ENCODE measurements around the gene WFDC2.

Gene WFDC2

GRCh38 chr20:45452772-45453691 is 16.5 kb upstream of the WFDC2 start:
- no peak for TF ChIP-seq ZFX (IDR thresholded peaks at IDR 0.05)
- TF ChIP-seq, protein P1, sequence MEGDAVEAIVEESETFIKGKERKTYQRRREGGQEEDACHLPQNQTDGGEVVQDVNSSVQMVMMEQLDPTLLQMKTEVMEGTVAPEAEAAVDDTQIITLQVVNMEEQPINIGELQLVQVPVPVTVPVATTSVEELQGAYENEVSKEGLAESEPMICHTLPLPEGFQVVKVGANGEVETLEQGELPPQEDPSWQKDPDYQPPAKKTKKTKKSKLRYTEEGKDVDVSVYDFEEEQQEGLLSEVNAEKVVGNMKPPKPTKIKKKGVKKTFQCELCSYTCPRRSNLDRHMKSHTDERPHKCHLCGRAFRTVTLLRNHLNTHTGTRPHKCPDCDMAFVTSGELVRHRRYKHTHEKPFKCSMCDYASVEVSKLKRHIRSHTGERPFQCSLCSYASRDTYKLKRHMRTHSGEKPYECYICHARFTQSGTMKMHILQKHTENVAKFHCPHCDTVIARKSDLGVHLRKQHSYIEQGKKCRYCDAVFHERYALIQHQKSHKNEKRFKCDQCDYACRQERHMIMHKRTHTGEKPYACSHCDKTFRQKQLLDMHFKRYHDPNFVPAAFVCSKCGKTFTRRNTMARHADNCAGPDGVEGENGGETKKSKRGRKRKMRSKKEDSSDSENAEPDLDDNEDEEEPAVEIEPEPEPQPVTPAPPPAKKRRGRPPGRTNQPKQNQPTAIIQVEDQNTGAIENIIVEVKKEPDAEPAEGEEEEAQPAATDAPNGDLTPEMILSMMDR (conservative IDR thresholded peaks at IDR 0.05) = no peak
- H3K27ac ChIP-seq = no peak overlapping the region

DNA sequence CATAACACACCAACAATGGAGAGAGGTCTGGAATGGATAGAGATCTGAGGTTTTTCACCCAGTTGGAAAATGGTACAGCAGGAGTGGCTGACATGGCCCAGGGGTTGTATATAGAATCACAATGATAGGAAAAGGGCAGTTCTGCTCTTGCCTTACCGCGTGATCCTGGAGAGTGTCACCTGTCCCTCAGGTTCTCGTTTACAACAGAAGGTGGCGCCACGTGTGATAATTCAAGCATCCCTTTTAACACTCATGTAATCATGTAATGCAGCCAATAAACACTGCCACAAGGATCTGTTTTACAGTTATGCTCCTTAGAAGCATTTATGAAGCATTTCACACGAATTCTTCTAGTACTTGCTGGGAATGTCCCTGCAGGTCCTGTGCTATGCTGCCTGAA is 12.9 kb upstream of the WFDC2 start:
- no peak for TF ChIP-seq ZFX (IDR thresholded peaks at IDR 0.05)
- TF ChIP-seq, protein P1 (conservative IDR thresholded peaks at IDR 0.05) = peak; percentile 76
- H3K27ac ChIP-seq = no peak overlapping the region

DNA sequence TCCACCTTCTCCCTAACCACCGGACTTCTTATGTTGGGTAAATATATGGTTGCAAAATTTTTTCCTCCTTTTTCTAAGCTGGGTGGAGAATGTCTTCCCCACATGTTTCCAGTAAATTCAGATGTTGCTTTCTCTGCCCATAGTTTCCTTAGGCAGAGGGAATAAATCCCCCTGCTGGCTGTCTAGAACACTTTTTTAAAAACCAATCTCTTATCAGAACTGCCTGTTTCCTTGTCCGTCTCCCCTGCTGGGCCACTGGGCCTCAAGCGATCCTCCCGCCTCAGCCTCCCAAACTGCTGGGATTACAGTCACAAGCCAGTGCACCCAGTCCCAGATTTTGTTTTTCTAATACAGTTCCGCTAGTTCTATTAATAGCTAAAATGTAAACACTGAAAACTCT is 9.9 kb upstream of the WFDC2 start:
- no peak overlapping the region for H3K27ac ChIP-seq

GRCh38 chr20:45461225-45461624 is 8.3 kb upstream of the WFDC2 start:
- no peak for TF ChIP-seq ZFX (IDR thresholded peaks at IDR 0.05)
- TF ChIP-seq, protein P1 (conservative IDR thresholded peaks at IDR 0.05) = no peak
- no peak overlapping the region for H3K27ac ChIP-seq

More for the DNA sequence above, 9.9 kb upstream of the WFDC2 start:
- TF ChIP-seq ZFX (IDR thresholded peaks at IDR 0.05) = no peak
- TF ChIP-seq, protein P1 (conservative IDR thresholded peaks at IDR 0.05) = peak; percentile 34

DNA sequence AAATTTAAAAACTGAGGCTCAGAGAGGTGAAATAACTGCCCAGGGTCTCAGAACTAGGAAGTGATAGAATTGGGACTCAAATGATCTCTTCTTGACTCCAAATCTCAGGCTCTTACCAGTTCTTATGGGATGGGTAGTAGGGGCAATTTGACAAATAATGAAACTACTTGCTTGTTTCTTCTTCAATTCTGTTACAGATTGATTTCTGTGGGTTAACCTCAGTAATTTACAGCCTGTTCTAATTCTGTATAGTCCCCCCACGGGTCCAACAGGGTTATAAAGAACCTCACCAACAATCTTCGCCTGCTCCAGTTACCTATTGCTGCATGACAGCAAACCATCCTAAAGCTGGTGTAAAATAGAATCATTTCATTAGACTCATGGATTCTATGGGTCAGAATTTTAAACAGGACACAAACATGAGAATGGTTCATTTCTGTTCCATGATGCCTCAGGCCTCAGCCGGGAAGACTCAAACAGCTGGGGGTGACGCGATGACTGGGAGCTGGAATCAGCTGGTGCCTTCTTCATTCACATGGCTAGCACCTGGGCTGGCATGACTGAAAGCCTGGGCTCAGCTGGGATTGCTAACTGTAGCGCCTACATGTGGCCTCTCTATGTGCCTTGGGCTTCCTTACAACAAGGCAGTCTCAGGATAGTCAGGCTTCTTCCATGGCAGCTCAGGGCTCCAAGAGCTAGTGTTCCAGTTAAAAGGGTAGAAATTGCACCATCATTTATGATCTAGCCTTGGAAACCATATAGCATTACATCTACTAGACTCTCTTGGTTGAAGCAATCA is 6.6 kb upstream of the WFDC2 start:
- no peak overlapping the region for H3K27ac ChIP-seq

GRCh38 chr20:45463709-45464108 is 5.8 kb upstream of the WFDC2 start:
- TF ChIP-seq, protein P1 (conservative IDR thresholded peaks at IDR 0.05) = no peak
- TF ChIP-seq ZFX (IDR thresholded peaks at IDR 0.05) = no peak
- H3K27ac ChIP-seq = no peak overlapping the region

More for the DNA sequence above, 6.6 kb upstream of the WFDC2 start:
- TF ChIP-seq, protein P1 (conservative IDR thresholded peaks at IDR 0.05) = no peak
- TF ChIP-seq ZFX (IDR thresholded peaks at IDR 0.05) = no peak
